NT2/D1 (cell line): ENCODE data around the gene UBE2U.

Experiments used
- DNase-seq: peaks from one replicate; pipeline ENCODE4 v3.0.0-alpha.2; 2011; ENCODE audit warnings: low read depth, low spot score
- H3K27me3 ChIP-seq: 2 replicates; pipeline ENCODE4 v1.6.0; 2011; ENCODE audit warnings: mild to moderate bottlenecking; ENCODE audit not compliant: insufficient read length, insufficient read depth
- H3K36me3 ChIP-seq: 2 replicates; pipeline ENCODE4 v1.6.1; 2011; ENCODE audit warnings: mild to moderate bottlenecking, low read length, mixed read lengths; ENCODE audit not compliant: insufficient read depth, insufficient read length
- H3K4me1 ChIP-seq: 2 replicates; pipeline ENCODE4 v1.5.1; 2011; ENCODE audit not compliant: insufficient read depth, insufficient read length
- H3K4me3 ChIP-seq: 2 replicates; pipeline ENCODE4 v1.5.1; 2011; ENCODE audit warnings: low read depth; ENCODE audit not compliant: insufficient read length
- H3K9ac ChIP-seq: 2 replicates; pipeline ENCODE4 v1.6.0; 2011; ENCODE audit warnings: low read depth; ENCODE audit not compliant: insufficient read length
- H3K9me3 ChIP-seq: 2 replicates; pipeline ENCODE4 v1.5.1; 2011; ENCODE audit warnings: mild to moderate bottlenecking, low read length; ENCODE audit not compliant: insufficient read depth
- SUZ12 ChIP-seq: IDR thresholded peaks from 2 replicates; pipeline ENCODE4 v1.6.1; 2011; ENCODE audit not compliant: insufficient read length, insufficient read depth; ENCODE audit errors: extremely low read depth
- YY1 ChIP-seq: IDR thresholded peaks from 2 replicates; pipeline ENCODE4 v1.6.1; 2011; ENCODE audit not compliant: insufficient read length, insufficient read depth
- ZNF274 ChIP-seq: IDR thresholded peaks from 2 replicates; pipeline ENCODE4 v1.6.1; 2011; ENCODE audit warnings: mild to moderate bottlenecking, low read depth, low read length

UBE2U gene

DNA sequence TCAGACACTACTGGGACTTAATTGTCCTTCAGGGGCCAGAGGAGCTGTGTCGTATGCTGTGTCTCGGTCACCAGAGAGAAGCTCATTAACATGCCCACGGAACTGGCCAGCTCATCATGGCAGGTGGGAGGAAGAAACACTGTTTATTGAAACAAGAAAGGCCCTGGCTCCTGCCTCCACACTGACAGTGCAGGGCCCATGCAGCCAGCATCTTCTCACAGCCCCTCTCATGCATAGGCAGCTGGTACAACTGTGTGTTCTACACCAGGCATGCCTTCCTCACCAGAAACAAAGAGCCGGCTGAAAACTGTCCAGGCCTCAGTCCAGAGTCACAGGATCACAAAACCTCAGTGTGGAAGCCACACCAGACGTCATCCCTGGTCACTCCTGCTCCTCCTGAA, 106.0 kb downstream of the UBE2U start:
- Histone ChIP-seq H3K4me1 (no peaks in the 10 kb centered on the region), H3K4me3 (no peak overlapping the region), H3K36me3 (no peaks in the 10 kb centered on the region), H3K9ac (no peak overlapping the region), H3K27me3 (no peaks in the 10 kb centered on the region), H3K9me3 (no peaks in the 10 kb centered on the region)
- no peak for TF ChIP-seq YY1
- TF ChIP-seq SUZ12 = no peak
- no peak for TF ChIP-seq ZNF274
- no peak for DNase-seq

DNA sequence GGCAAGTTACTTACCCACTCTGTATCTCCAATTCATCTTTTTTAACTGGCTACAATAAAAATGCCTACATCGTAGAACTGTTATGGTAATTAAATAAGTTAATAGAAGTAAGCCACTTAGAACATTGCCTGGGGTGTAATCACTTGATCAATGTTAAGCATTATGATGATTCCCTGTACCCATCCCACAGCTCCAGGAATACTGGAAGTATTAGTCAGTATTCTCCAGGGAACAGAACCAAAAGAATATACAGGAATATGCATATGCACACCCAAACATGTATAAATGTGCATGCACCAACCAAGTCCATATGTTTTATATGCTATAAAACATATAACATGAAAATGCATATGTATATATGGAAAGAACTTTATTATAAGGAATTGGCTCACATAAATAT, 107.3 kb downstream of the UBE2U start:
- no peak overlapping the region for H3K4me3 ChIP-seq
- DNase-seq = no peak
- no peaks in the 10 kb centered on the region for H3K27me3 ChIP-seq
- H3K9ac ChIP-seq = no peak overlapping the region
- no peaks in the 10 kb centered on the region for H3K9me3 ChIP-seq
- H3K36me3 ChIP-seq = no peaks in the 10 kb centered on the region
- no peaks in the 10 kb centered on the region for H3K4me1 ChIP-seq
- TF ChIP-seq SUZ12 (no peak), YY1 (no peak), ZNF274 (no peak)

DNA sequence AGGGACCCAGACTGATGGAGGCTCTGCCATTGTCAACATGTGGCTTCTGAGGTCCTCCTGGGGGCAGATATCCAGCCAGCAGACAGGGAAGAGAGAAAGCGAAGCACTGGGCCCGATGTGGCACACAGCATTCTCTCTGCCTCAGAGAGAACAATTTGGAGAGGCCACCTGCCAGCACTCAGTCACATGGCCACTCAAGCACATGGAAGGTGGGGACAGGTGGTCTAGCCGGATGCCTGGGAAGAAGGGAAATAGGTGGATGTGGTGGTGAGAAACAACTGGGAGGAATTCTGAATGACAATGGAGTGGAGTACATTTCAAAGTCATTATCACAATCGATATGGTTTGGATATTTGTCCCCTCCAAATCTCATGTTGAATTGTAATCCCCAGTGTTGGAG, 109.0 kb downstream of the UBE2U start:
- H3K36me3 ChIP-seq = no peaks in the 10 kb centered on the region
- H3K9me3 ChIP-seq = no peaks in the 10 kb centered on the region
- H3K9ac ChIP-seq = no peak overlapping the region
- no peak overlapping the region for H3K4me3 ChIP-seq
- no peak for DNase-seq
- H3K27me3 ChIP-seq = no peaks in the 10 kb centered on the region
- H3K4me1 ChIP-seq = no peaks in the 10 kb centered on the region
- no peak for TF ChIP-seq SUZ12
- no peak for TF ChIP-seq ZNF274
- no peak for TF ChIP-seq YY1

DNA sequence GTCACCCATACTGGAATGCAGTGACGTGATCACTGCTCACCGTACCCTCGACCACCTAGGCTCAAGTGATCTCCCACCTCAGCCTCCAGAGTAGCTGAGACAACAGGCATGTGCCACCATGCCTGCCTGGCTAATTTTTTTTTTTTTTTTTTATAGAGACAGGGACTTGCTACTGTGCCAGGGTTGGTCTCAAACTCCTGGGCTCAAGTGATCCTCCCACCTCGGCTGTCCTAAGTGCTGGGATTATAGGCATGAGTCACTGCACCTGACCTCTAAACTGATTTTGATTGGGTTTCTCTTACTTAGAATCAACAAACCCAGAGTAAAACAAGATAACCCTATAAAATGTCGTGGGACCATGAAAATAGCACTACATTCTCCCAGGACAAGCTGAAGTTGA, 112.0 kb downstream of the UBE2U start:
- DNase-seq = no peak
- Histone ChIP-seq H3K4me1 (no peaks in the 10 kb centered on the region), H3K9me3 (no peaks in the 10 kb centered on the region), H3K36me3 (no peaks in the 10 kb centered on the region), H3K4me3 (no peak overlapping the region), H3K9ac (no peak overlapping the region), H3K27me3 (no peaks in the 10 kb centered on the region)
- TF ChIP-seq SUZ12 (no peak), YY1 (no peak), ZNF274 (no peak)
